ENCODE data around the gene ADAMTS2. TPM values are rescaled to one million over a fixed set of nuclear protein-coding genes. Genes with fewer than 3 reads are reported as not detected.

The ADAMTS2 gene
- total and polyA plus RNA-seq, 12 donors, result 4.3 to 70.3 (median 22.4) TPM

- peak in 2 of 7 donors; percentile 2 to 3 for DNase-seq
- Histone ChIP-seq H3K4me1 (replicated peaks in 1 of 2) (no peaks in the 10 kb centered on the region), H3K36me3 (replicated peaks in 1 of 2) (no peaks in the 10 kb centered on the region), H3K9me3 (replicated peaks in 1 of 3) (peaks cover 0 to 9% (median 0%) of the 10 kb centered on the region in 3 donors), H3K27ac (no peak overlapping the region), H3K27me3 (no peaks in the 10 kb centered on the region), H3K4me3 (no peak overlapping the region)
- WGBS, 4 donors, result 75 to 89% (median 83%) methylated on average over 4 to 7 of the region's 7 CpGs
- no peak for TF ChIP-seq POLR2A (IDR thresholded peaks at IDR 0.05)
- TF ChIP-seq CTCF (IDR thresholded peaks at IDR 0.05), result no peak
- intact Hi-C loops (cut with DNase I), result no loop called here
These were observed 38.9 kb downstream of the ADAMTS2 start for GRCh38 chr5:179306191-179307012.

- no peak overlapping the region for H3K27ac ChIP-seq
- intact Hi-C loops (cut with DNase I), result no loop called here
These were observed 40.4 kb downstream of the ADAMTS2 start for GRCh38 chr5:179304871-179305270.

GRCh38 chr5:179304466-179304865, 40.8 kb downstream of the ADAMTS2 start:
- TF ChIP-seq POLR2A (IDR thresholded peaks at IDR 0.05) (no peak), CTCF (IDR thresholded peaks at IDR 0.05) (no peak)
- DNase-seq, result no peak
- intact Hi-C loops (cut with DNase I), result no loop called here
- Histone ChIP-seq H3K27ac (no peak overlapping the region), H3K27me3 (no peaks in the 10 kb centered on the region), H3K9me3 (replicated peaks in 1 of 3) (peaks cover 0 to 9% (median 0%) of the 10 kb centered on the region in 3 donors), H3K4me1 (replicated peaks in 1 of 2) (no peaks in the 10 kb centered on the region), H3K4me3 (no peak overlapping the region), H3K36me3 (replicated peaks in 1 of 2) (no peaks in the 10 kb centered on the region)
- 83 to 91% (median 84%) methylated on average over 5 of the region's 5 CpGs for WGBS, 4 donors

More at GRCh38 chr5:179304871-179305270, 40.4 kb downstream of the ADAMTS2 start:
- no peaks in the 10 kb centered on the region for H3K36me3 ChIP-seq (replicated peaks in 1 of 2)
- no peaks in the 10 kb centered on the region for H3K27me3 ChIP-seq
- no peak for DNase-seq
- H3K4me3 ChIP-seq, result no peak overlapping the region
- TF ChIP-seq CTCF (IDR thresholded peaks at IDR 0.05) (no peak), POLR2A (IDR thresholded peaks at IDR 0.05) (no peak)
- 58 to 69% (median 59%) methylated on average over 1 of the region's 1 CpG for WGBS, 4 donors
- H3K9me3 ChIP-seq (replicated peaks in 1 of 3), result peaks cover 0 to 9% (median 0%) of the 10 kb centered on the region in 3 donors
- no peaks in the 10 kb centered on the region for H3K4me1 ChIP-seq (replicated peaks in 1 of 2)

GRCh38 chr5:179303451-179304200, 41.6 kb downstream of the ADAMTS2 start:
- no peak overlapping the region for H3K4me3 ChIP-seq
- 85 to 88% (median 86%) methylated on average over 14 of the region's 14 CpGs for WGBS, 4 donors
- H3K27ac ChIP-seq, result peak overlapping the region in 2 of 5 donors; percentile 30 to 49
- DNase-seq, result peak in 1 of 7 donors; percentile 7
- intact Hi-C loops (cut with DNase I), result no loop called here
- H3K4me1 ChIP-seq (replicated peaks in 1 of 2), result no peaks in the 10 kb centered on the region
- TF ChIP-seq POLR2A (IDR thresholded peaks at IDR 0.05), result no peak
- TF ChIP-seq CTCF (IDR thresholded peaks at IDR 0.05), result no peak
- H3K36me3 ChIP-seq (replicated peaks in 1 of 2), result no peaks in the 10 kb centered on the region
- no peaks in the 10 kb centered on the region for H3K27me3 ChIP-seq
- peaks cover 0 to 9% (median 0%) of the 10 kb centered on the region in 3 donors for H3K9me3 ChIP-seq (replicated peaks in 1 of 3)
